Femur (tissue), 1 donor: ENCODE measurements around the gene ELK3.

ENCODE experiments used
- DNase-seq: peaks from one replicate; pipeline ENCODE4 v3.0.0-alpha.2; 2017

The ELK3 gene

GRCh38 chr12:96190413-96191108 lies 3.6 kb upstream of the ELK3 start:
- no peak for DNase-seq

- DNase-seq = no peak
Measured at GRCh38 chr12:96192926-96193573, 1.1 kb upstream of the ELK3 start.

GRCh38 chr12:96194576-96194889 lies 358 bp downstream of the ELK3 start:
- DNase-seq = no peak

- peak; percentile 77 for DNase-seq
Measured at GRCh38 chr12:96194971-96195844, 1.0 kb downstream of the ELK3 start.

GRCh38 chr12:96195845-96196451 lies 1.8 kb downstream of the ELK3 start:
- peak; percentile 70 for DNase-seq

GRCh38 chr12:96196781-96197180 lies 2.6 kb downstream of the ELK3 start:
- no peak for DNase-seq

- DNase-seq = no peak
Measured at GRCh38 chr12:96197503-96198272, 3.5 kb downstream of the ELK3 start.

- no peak for DNase-seq
Measured at GRCh38 chr12:96198965-96199364, 4.8 kb downstream of the ELK3 start.

GRCh38 chr12:96199464-96199863 lies 5.3 kb downstream of the ELK3 start:
- DNase-seq = no peak

- DNase-seq = no peak
Measured at GRCh38 chr12:96201272-96202227, 7.4 kb downstream of the ELK3 start.

GRCh38 chr12:96204381-96204780 lies 10.2 kb downstream of the ELK3 start:
- DNase-seq = no peak

GRCh38 chr12:96205908-96206307 lies 11.7 kb downstream of the ELK3 start:
- no peak for DNase-seq

- DNase-seq = no peak
Measured at GRCh38 chr12:96206936-96207662, 12.9 kb downstream of the ELK3 start.

GRCh38 chr12:96208346-96208745 lies 14.2 kb downstream of the ELK3 start:
- DNase-seq = no peak

GRCh38 chr12:96208801-96209549 lies 14.8 kb downstream of the ELK3 start:
- DNase-seq = peak; percentile 58

- no peak for DNase-seq
Measured at GRCh38 chr12:96210376-96211055, 16.3 kb downstream of the ELK3 start.

- DNase-seq = no peak
Measured at GRCh38 chr12:96211988-96212387, 17.8 kb downstream of the ELK3 start.

- no peak for DNase-seq
Measured at GRCh38 chr12:96212456-96213375, 18.5 kb downstream of the ELK3 start.
